ENCODE measurements around the gene PTS.

The PTS gene

GRCh38 chr11:112229746-112230433 lies 3.7 kb downstream of the PTS start:
- no peak for TF ChIP-seq ZBTB7A (IDR thresholded peaks at IDR 0.05; ENCODE audit: low read depth)
- TF ChIP-seq REST (IDR thresholded peaks at IDR 0.05; ENCODE audit: low read depth): no peak
- TF ChIP-seq RAD21 (IDR thresholded peaks at IDR 0.05; ENCODE audit: low read depth): no peak
- no peak for TF ChIP-seq CREB1 (IDR thresholded peaks at IDR 0.05; ENCODE audit: low read depth)
- TF ChIP-seq MAX (IDR thresholded peaks at IDR 0.05): no peak
- no peak for TF ChIP-seq NFIC (IDR thresholded peaks at IDR 0.05)

GRCh38 chr11:112231952-112232351 lies 5.7 kb downstream of the PTS start:
- TF ChIP-seq TCF12 (IDR thresholded peaks at IDR 0.05; ENCODE audit: low read depth): no peak
- TF ChIP-seq CREB1 (IDR thresholded peaks at IDR 0.05; ENCODE audit: low read depth): no peak
- TF ChIP-seq RAD21 (IDR thresholded peaks at IDR 0.05; ENCODE audit: low read depth): no peak
- no peak for TF ChIP-seq USF1 (IDR thresholded peaks at IDR 0.05)
- TF ChIP-seq EGR1 (IDR thresholded peaks at IDR 0.05): no peak
- no peak for TF ChIP-seq REST (IDR thresholded peaks at IDR 0.05; ENCODE audit: low read depth)
- TF ChIP-seq MAX (IDR thresholded peaks at IDR 0.05): no peak
- no peak for TF ChIP-seq TEAD4 (IDR thresholded peaks at IDR 0.05)
- TF ChIP-seq NFIC (IDR thresholded peaks at IDR 0.05): no peak
- no peak for TF ChIP-seq TAF1 (IDR thresholded peaks at IDR 0.05; ENCODE audit: low read depth)
- no peak for TF ChIP-seq FOXM1 (IDR thresholded peaks at IDR 0.05; ENCODE audit: borderline replicate concordance, low read depth)
- no peak for TF ChIP-seq YY1 (IDR thresholded peaks at IDR 0.05; ENCODE audit: low read depth)
- TF ChIP-seq CEBPB (IDR thresholded peaks at IDR 0.05): no peak

GRCh38 chr11:112235750-112236390 lies 9.6 kb downstream of the PTS start:
- TF ChIP-seq MAX (IDR thresholded peaks at IDR 0.05) (no peak), TAF1 (IDR thresholded peaks at IDR 0.05; ENCODE audit: low read depth) (no peak), EP300 (IDR thresholded peaks at IDR 0.05; ENCODE audit: borderline replicate concordance) (no peak), USF1 (IDR thresholded peaks at IDR 0.05) (no peak), EGR1 (IDR thresholded peaks at IDR 0.05) (no peak), RAD21 (IDR thresholded peaks at IDR 0.05; ENCODE audit: low read depth) (no peak), TCF12 (IDR thresholded peaks at IDR 0.05; ENCODE audit: low read depth) (no peak), TEAD4 (IDR thresholded peaks at IDR 0.05) (no peak), FOXM1 (IDR thresholded peaks at IDR 0.05; ENCODE audit: borderline replicate concordance, low read depth) (no peak), NFIC (IDR thresholded peaks at IDR 0.05) (no peak), ZBTB7A (IDR thresholded peaks at IDR 0.05; ENCODE audit: low read depth) (no peak), REST (IDR thresholded peaks at IDR 0.05; ENCODE audit: low read depth) (no peak), YY1 (IDR thresholded peaks at IDR 0.05; ENCODE audit: low read depth) (no peak), CREB1 (IDR thresholded peaks at IDR 0.05; ENCODE audit: low read depth) (no peak)

- TF ChIP-seq EGR1 (IDR thresholded peaks at IDR 0.05): no peak
- no peak for TF ChIP-seq EP300 (IDR thresholded peaks at IDR 0.05; ENCODE audit: borderline replicate concordance)
- no peak for TF ChIP-seq ZBTB7A (IDR thresholded peaks at IDR 0.05; ENCODE audit: low read depth)
- no peak for TF ChIP-seq USF1 (IDR thresholded peaks at IDR 0.05)
- no peak for TF ChIP-seq CEBPB (IDR thresholded peaks at IDR 0.05)
- no peak for TF ChIP-seq TAF1 (IDR thresholded peaks at IDR 0.05; ENCODE audit: low read depth)
- no peak for TF ChIP-seq RAD21 (IDR thresholded peaks at IDR 0.05; ENCODE audit: low read depth)
- no peak for TF ChIP-seq MAX (IDR thresholded peaks at IDR 0.05)
- TF ChIP-seq CREB1 (IDR thresholded peaks at IDR 0.05; ENCODE audit: low read depth): no peak
- no peak for TF ChIP-seq FOXM1 (IDR thresholded peaks at IDR 0.05; ENCODE audit: borderline replicate concordance, low read depth)
- TF ChIP-seq NFIC (IDR thresholded peaks at IDR 0.05): no peak
- no peak for TF ChIP-seq YY1 (IDR thresholded peaks at IDR 0.05; ENCODE audit: low read depth)
- no peak for TF ChIP-seq TEAD4 (IDR thresholded peaks at IDR 0.05)
- no peak for TF ChIP-seq REST (IDR thresholded peaks at IDR 0.05; ENCODE audit: low read depth)
- TF ChIP-seq TCF12 (IDR thresholded peaks at IDR 0.05; ENCODE audit: low read depth): no peak
Measured at GRCh38 chr11:112237451-112237850, 11.2 kb downstream of the PTS start.

All from Ishikawa (cell line).